IMR-90 (cell line): ENCODE data around the gene KIF13A. TPM values are rescaled to one million over a fixed set of nuclear protein-coding genes. Genes with fewer than 3 reads are reported as not detected.

Source experiments
- ATAC-seq: fragments of 200-7000 bp; cut with Tn5 transposase; 2 replicates; pipeline ENCODE4 v1.9.1; 2020; ENCODE audit warnings: low read depth, mild to moderate bottlenecking, moderate library complexity
- BruUV-seq: library from RNA; stranded (reverse); fragments of 400-500 nt; replicated peaks from 2 replicates; lab custom pipeline; 2021; lab: Mats Ljungman, UMichigan
- CTCF ChIA-PET: fragments of 300-600 bp; formaldehyde crosslinking; extraction: SDS; loops from one replicate; lab custom pipeline; 2021; ENCODE audit warnings: antibody characterized with exemption; lab: Yijun Ruan, JAX
- POLR2A ChIA-PET: fragments of 300-600 bp; sonication (Branson Sonifier 250); formaldehyde crosslinking; loops from one replicate; lab custom pipeline; 2022; ENCODE audit warnings: antibody characterized with exemption; ENCODE audit not compliant: unreplicated experiment; lab: Charles Lee
- DNase-seq: peaks from one replicate; pipeline ENCODE4 v3.0.0; 2013
- H2AFZ ChIP-seq: replicated peaks from 2 replicates; pipeline ENCODE3; 2013; ENCODE audit warnings: low read length, mild to moderate bottlenecking; ENCODE audit not compliant: poor library complexity
- H2AK5ac ChIP-seq: 2 replicates; pipeline ENCODE4 v1.6.1; 2013; ENCODE audit warnings: low read depth, low read length, inconsistent platforms
- H2AK9ac ChIP-seq: replicated peaks from 2 replicates; pipeline ENCODE3; 2013; ENCODE audit warnings: mild to moderate bottlenecking, low read depth, low read length, moderate library complexity; ENCODE audit not compliant: poor library complexity
- H2BK120ac ChIP-seq: 2 replicates; pipeline ENCODE4 v1.6.1; 2013; ENCODE audit warnings: low read depth, low read length, inconsistent platforms
- H2BK15ac ChIP-seq: 3 replicates; pipeline ENCODE4 v1.6.1; 2013; ENCODE audit warnings: low read depth, low read length, inconsistent platforms
- H2BK20ac ChIP-seq: 2 replicates; pipeline ENCODE4 v1.6.1; 2013; ENCODE audit warnings: low read depth, mild to moderate bottlenecking, inconsistent platforms, low read length, moderate library complexity
- H2BK5ac ChIP-seq: 2 replicates; pipeline ENCODE4 v1.6.1; 2013; ENCODE audit warnings: mild to moderate bottlenecking, low read depth, low read length, inconsistent platforms; ENCODE audit not compliant: poor library complexity, severe bottlenecking
- H3K14ac ChIP-seq: replicated peaks from 2 replicates; pipeline ENCODE4 v1.6.1; 2013; ENCODE audit warnings: low read depth, low read length, inconsistent platforms
- H3K18ac ChIP-seq: 2 replicates; pipeline ENCODE4 v1.6.1; 2013; ENCODE audit warnings: low read depth, low read length, control low read depth
- H3K23ac ChIP-seq: 2 replicates; pipeline ENCODE4 v1.6.1; 2013; ENCODE audit warnings: low read depth, low read length, inconsistent platforms
- H3K27ac ChIP-seq: 2 replicates; pipeline ENCODE4 v1.5.1; 2013; ENCODE audit warnings: mild to moderate bottlenecking, control low read depth, low read length; ENCODE audit not compliant: insufficient read depth
- H3K27me3 ChIP-seq: 2 replicates; pipeline ENCODE4 v1.6.1; 2013; ENCODE audit warnings: low read length; ENCODE audit not compliant: control insufficient read depth, insufficient read depth
- H3K36me3 ChIP-seq: 2 replicates; pipeline ENCODE4 v1.6.1; 2013; ENCODE audit warnings: low read length, mixed read lengths; ENCODE audit not compliant: control insufficient read depth, insufficient read depth
- H3K4ac ChIP-seq: 2 replicates; pipeline ENCODE4 v1.6.1; 2013; ENCODE audit warnings: low read depth, low read length, inconsistent platforms
- H3K4me1 ChIP-seq: 2 replicates; pipeline ENCODE4 v1.6.1; 2013; ENCODE audit warnings: low read length, mixed read lengths; ENCODE audit not compliant: control insufficient read depth, insufficient read depth
- H3K4me2 ChIP-seq: 2 replicates; pipeline ENCODE4 v1.6.1; 2013; ENCODE audit warnings: low read depth, mild to moderate bottlenecking, control low read depth, low read length, moderate library complexity
- H3K4me3 ChIP-seq: 2 replicates; pipeline ENCODE4 v1.5.1; 2013; ENCODE audit warnings: low read depth, mild to moderate bottlenecking, control low read depth, low read length, moderate library complexity; ENCODE audit not compliant: insufficient read depth
- H3K56ac ChIP-seq: 2 replicates; pipeline ENCODE4 v1.6.1; 2013; ENCODE audit warnings: low read length, inconsistent platforms; ENCODE audit not compliant: insufficient read depth; ENCODE audit errors: extremely low read depth
- H3K79me1 ChIP-seq, 2 experiments: 2 replicates each; pipeline ENCODE4 v1.6.1; 2013; ENCODE audit warnings: low read length in 2 of 2, inconsistent platforms in 1 of 2, low read depth in 1 of 2
- H3K9ac ChIP-seq: 2 replicates; pipeline ENCODE4 v1.6.1; 2013; ENCODE audit warnings: low read depth, low read length, control low read depth
- H3K9me1 ChIP-seq: 2 replicates; pipeline ENCODE4 v1.6.1; 2013; ENCODE audit warnings: low read length, inconsistent platforms; ENCODE audit not compliant: insufficient read depth
- H3K9me3 ChIP-seq: 2 replicates; pipeline ENCODE4 v1.6.1; 2013; ENCODE audit warnings: low read length; ENCODE audit not compliant: control insufficient read depth, insufficient read depth
- H4K20me1 ChIP-seq: 2 replicates; pipeline ENCODE4 v1.6.1; 2013; ENCODE audit warnings: low read length, inconsistent platforms; ENCODE audit not compliant: insufficient read depth
- H4K5ac ChIP-seq: 2 replicates; pipeline ENCODE4 v1.6.1; 2013; ENCODE audit warnings: mild to moderate bottlenecking, low read depth, low read length, control low read depth
- H4K8ac ChIP-seq, 2 experiments: 2 replicates each; pipeline ENCODE4 v1.6.1; 2013; ENCODE audit warnings: low read depth in 2 of 2, low read length in 2 of 2, control low read depth in 1 of 2, inconsistent platforms in 1 of 2
- H4K91ac ChIP-seq: 2 replicates; pipeline ENCODE4 v1.6.1; 2013; ENCODE audit warnings: low read depth, low read length, inconsistent platforms; ENCODE audit not compliant: insufficient read depth
- BHLHE40 ChIP-seq: fragments of 150-350 bp; IDR thresholded peaks from 2 replicates; pipeline ENCODE4 v1.6.1; 2016; ENCODE audit warnings: mild to moderate bottlenecking, low read depth, low read length
- CEBPB ChIP-seq: IDR thresholded peaks from 2 replicates; pipeline ENCODE4 v1.6.1; 2012; ENCODE audit warnings: low read depth, low read length, improper control_type of control experiment
- ELK1 ChIP-seq: fragments of 150-350 bp; IDR thresholded peaks from 2 replicates; pipeline ENCODE4 v1.6.1; 2016; ENCODE audit warnings: low read depth, mild to moderate bottlenecking, low read length, moderate library complexity, borderline replicate concordance
- FOS ChIP-seq: fragments of 150-350 bp; IDR thresholded peaks from 2 replicates; pipeline ENCODE4 v1.6.1; 2016; ENCODE audit warnings: low read depth, low read length
- MXI1 ChIP-seq: IDR thresholded peaks from 2 replicates; pipeline ENCODE4 v1.6.1; 2012; ENCODE audit warnings: low read depth, mild to moderate bottlenecking, low read length, moderate library complexity, borderline replicate concordance
- NFE2L2 ChIP-seq: fragments of 150-350 bp; IDR thresholded peaks from 2 replicates; pipeline ENCODE4 v1.6.1; 2016; ENCODE audit warnings: low read depth, mild to moderate bottlenecking, low read length
- SMC3 ChIP-seq: fragments of 150-350 bp; IDR thresholded peaks from 2 replicates; pipeline ENCODE4 v1.6.1; 2016; ENCODE audit warnings: low read depth, mild to moderate bottlenecking, antibody characterized with exemption, low read length, moderate library complexity
- USF2 ChIP-seq: fragments of 150-350 bp; IDR thresholded peaks from 2 replicates; pipeline ENCODE4 v1.6.1; 2017; ENCODE audit warnings: mild to moderate bottlenecking, antibody characterized with exemption, low read length, low read depth
- WGBS, 2 experiments: methylation state at CpG; one replicate each; pipeline versions ENCODE4 v1.1.5 to v1.1.7; 2013; ENCODE audit warnings: missing lambda C conversion rate in 2 of 2; ENCODE audit not compliant: insufficient read length in 1 of 2; ENCODE audit errors: extremely low coverage in 2 of 2; 5-methylcytosine and 5-hydroxymethylcytosine counted together
- dilution Hi-C: fragments of 300-500 bp; cut with HindIII; formaldehyde crosslinking; loops from one replicate; pipeline ENCODE4 v1.14.3; 2018; ENCODE audit warnings: low sequenced_read_pairs; ENCODE audit not compliant: unreplicated experiment
- in situ Hi-C: fragments of 300-500 bp; cut with MboI; formaldehyde crosslinking; loops from 3 replicates; pipeline ENCODE4 v1.14.3; 2019; ENCODE audit warnings: low sequenced_read_pairs, inconsistent platforms, mixed read lengths
- intact Hi-C: fragments of 100-400 bp; cut with micrococcal nuclease; formaldehyde crosslinking; loops from 2 replicates; pipeline ENCODE4 v1.10.0; 2022
- polyA plus RNA-seq, 3 experiments: library from polyadenylated mRNA; depleted of rRNA; stranded (reverse); fragments of >200 nt; gene quantifications; 2 replicates each; pipeline ENCODE4 v1.2.3, GENCODE V29; 2012; ENCODE audit warnings: low replicate concordance in 1 of 3
- total RNA-seq: library from RNA; depleted of rRNA; stranded (reverse); fragments of >200 nt; gene quantifications from 2 replicates; pipeline ENCODE4 v1.2.3, GENCODE V29; 2012

Gene KIF13A
- total and polyA plus RNA-seq, 2 of the 4 experiments (the other 2 are of a cell fraction) = 23.3 to 51.8 TPM

GRCh38 chr6:17714879-17715851 lies 272.3 kb downstream of the KIF13A start:
- WGBS, 2 experiments = 0% methylated on average over 2 of the region's 10 CpGs; no CpG with 5 or more reads in 1 of the 2 experiments
- H3K9ac ChIP-seq = peak overlapping the region; percentile 28

More at GRCh38 chr6:17714879-17715851, 272.3 kb downstream of the KIF13A start:
- peak overlapping the region; percentile 76 for H4K5ac ChIP-seq
- in situ Hi-C loops = no loop called here
- dilution Hi-C loops = no loop called here
- peak overlapping the region; percentile 72 to 98 for H4K8ac ChIP-seq
- no peak overlapping the region for H3K4me3 ChIP-seq
- H3K27ac ChIP-seq = peak overlapping the region; percentile 76
- H3K18ac ChIP-seq = peak overlapping the region; percentile 86
- peak overlapping the region; percentile 83 for H2AK5ac ChIP-seq
- H3K4ac ChIP-seq = peak overlapping the region; percentile 97
- H4K20me1 ChIP-seq = no peaks in the 10 kb centered on the region
- H2BK5ac ChIP-seq = peak overlapping the region; percentile 97
- peak overlapping the region; percentile 98 for H2BK120ac ChIP-seq
- peaks cover 0 to 6% of the 10 kb centered on the region in 2 experiments; a peak in 2 of 4 replicates for H3K79me1 ChIP-seq
- H2AK9ac ChIP-seq = peak overlapping the region; percentile 56
- no TSS peak for BruUV-seq
- H3K36me3 ChIP-seq = no peaks in the 10 kb centered on the region
- H2AFZ ChIP-seq = peak overlapping the region; percentile 88
- H3K27me3 ChIP-seq = no peaks in the 10 kb centered on the region
- peak overlapping the region; percentile 98 for H2BK20ac ChIP-seq
- H3K56ac ChIP-seq = peak overlapping the region; percentile 82
- H3K9me3 ChIP-seq = no peaks in the 10 kb centered on the region
- H3K14ac ChIP-seq = peak overlapping the region; percentile 96
- peak overlapping the region; percentile 88 for H3K23ac ChIP-seq
- ATAC-seq (peak; percentile 59), DNase-seq (peak; percentile 98)
- intact Hi-C loops = no loop called here
- H4K91ac ChIP-seq = peak overlapping the region; percentile 96
- ChIA-PET POLR2A (interaction anchor here (1.1 kb wide), 1 partner anchor 8 kb away, joined by 3 read pairs; the partner anchor contains the start of gene NUP153), CTCF (interaction anchor here (1.1 kb wide), 1 partner anchor 131 kb away, joined by 3 read pairs; no protein-coding TSS in a partner anchor)
- peak overlapping the region; percentile 97 for H2BK15ac ChIP-seq
- TF ChIP-seq MXI1 (no peak), BHLHE40 (peak; percentile 23; the same call in 1 of the 2 replicates), USF2 (no peak), NFE2L2 (peak; percentile 44; the same call in 1 of the 2 replicates), ELK1 (no peak), CEBPB (no peak), FOS (peak; percentile 97), SMC3 (no peak)
- H3K4me2 ChIP-seq = peak overlapping the region; percentile 50
- peaks cover 8% of the 10 kb centered on the region for H3K9me1 ChIP-seq
- peaks cover 14% of the 10 kb centered on the region for H3K4me1 ChIP-seq
